ENCODE measurements around the gene SERPINE1. TPM values are rescaled to one million over a fixed set of nuclear protein-coding genes. Genes with fewer than 3 reads are reported as not detected.

SERPINE1 gene
- total and polyA plus RNA-seq, 2 of the 4 experiments (the other 2 are of a cell fraction), result 1,441 to 2,783 TPM

- ATAC-seq (ENCODE audit: low read depth), result no peak
These were observed 43.9 kb downstream of the SERPINE1 start for GRCh38 chr7:101170617-101171441.

More at GRCh38 chr7:101170617-101171441, 43.9 kb downstream of the SERPINE1 start:
- Histone ChIP-seq H4K8ac (ENCODE audit: low read depth in 2 of 2, low read length in 2 of 2) (no peak overlapping the region), H3K27ac (ENCODE audit: insufficient read depth, low read length) (no peak overlapping the region), H3K9me1 (ENCODE audit: insufficient read depth, low read length) (peaks cover 14% of the 10 kb centered on the region), H2AK5ac (ENCODE audit: low read depth, low read length) (no peak overlapping the region), H2BK20ac (ENCODE audit: low read depth, low read length) (no peak overlapping the region), H3K18ac (ENCODE audit: low read depth, low read length) (no peak overlapping the region), H3K4ac (ENCODE audit: low read depth, low read length) (no peak overlapping the region), H3K9ac (ENCODE audit: low read depth, low read length) (no peak overlapping the region), H2AK9ac (replicated peaks; ENCODE audit: low read depth, low read length, poor library complexity) (no peak overlapping the region), H4K5ac (ENCODE audit: low read depth, low read length) (no peak overlapping the region), H3K14ac (replicated peaks; ENCODE audit: low read depth, low read length) (no peak overlapping the region), H4K20me1 (ENCODE audit: insufficient read depth, low read length) (no peaks in the 10 kb centered on the region; the same call in 1 of the 2 replicates), H3K36me3 (ENCODE audit: control insufficient read depth, insufficient read depth, low read length) (no peaks in the 10 kb centered on the region), H3K79me1 (ENCODE audit: low read depth in 1 of 2, low read length in 2 of 2) (peaks cover 0 to 3% of the 10 kb centered on the region in 2 experiments; a peak in 1 of 4 replicates), H3K4me3 (ENCODE audit: insufficient read depth, low read depth, low read length) (no peak overlapping the region), H2BK15ac (ENCODE audit: low read depth, low read length) (no peak overlapping the region), H3K4me1 (ENCODE audit: control insufficient read depth, insufficient read depth, low read length) (peaks cover 18% of the 10 kb centered on the region), H3K27me3 (ENCODE audit: control insufficient read depth, insufficient read depth, low read length) (peaks cover 73% of the 10 kb centered on the region), H2BK120ac (ENCODE audit: low read depth, low read length) (no peak overlapping the region), H3K4me2 (ENCODE audit: low read depth, low read length) (no peak overlapping the region), H3K56ac (ENCODE audit: extremely low read depth, insufficient read depth, low read length) (no peak overlapping the region), H3K9me3 (ENCODE audit: control insufficient read depth, insufficient read depth, low read length) (peaks cover 2% of the 10 kb centered on the region; the same call in 1 of the 2 replicates), H4K91ac (ENCODE audit: insufficient read depth, low read depth, low read length) (no peak overlapping the region), H2BK5ac (ENCODE audit: low read depth, low read length, poor library complexity, severe bottlenecking) (no peak overlapping the region), H2AFZ (replicated peaks; ENCODE audit: low read length, poor library complexity) (no peak overlapping the region), H3K23ac (ENCODE audit: low read depth, low read length) (no peak overlapping the region)
- TF ChIP-seq RFX5 (IDR thresholded peaks at IDR 0.05; ENCODE audit: low read depth, low read length) (no peak), RAD21 (IDR thresholded peaks at IDR 0.05; ENCODE audit: low read length) (no peak), RCOR1 (IDR thresholded peaks at IDR 0.05; ENCODE audit: insufficient replicate concordance, low read length) (no peak), CEBPB (IDR thresholded peaks at IDR 0.05; ENCODE audit: low read depth, low read length) (no peak), SMC3 (IDR thresholded peaks at IDR 0.05; ENCODE audit: low read depth, low read length) (no peak), NFE2L2 (IDR thresholded peaks at IDR 0.05; ENCODE audit: low read depth, low read length) (no peak)
- TF ChIP-seq, protein P1, sequence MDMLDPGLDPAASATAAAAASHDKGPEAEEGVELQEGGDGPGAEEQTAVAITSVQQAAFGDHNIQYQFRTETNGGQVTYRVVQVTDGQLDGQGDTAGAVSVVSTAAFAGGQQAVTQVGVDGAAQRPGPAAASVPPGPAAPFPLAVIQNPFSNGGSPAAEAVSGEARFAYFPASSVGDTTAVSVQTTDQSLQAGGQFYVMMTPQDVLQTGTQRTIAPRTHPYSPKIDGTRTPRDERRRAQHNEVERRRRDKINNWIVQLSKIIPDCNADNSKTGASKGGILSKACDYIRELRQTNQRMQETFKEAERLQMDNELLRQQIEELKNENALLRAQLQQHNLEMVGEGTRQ (IDR thresholded peaks at IDR 0.05; ENCODE audit: low read depth, low read length), result no peak
- TF ChIP-seq, protein P2, sequence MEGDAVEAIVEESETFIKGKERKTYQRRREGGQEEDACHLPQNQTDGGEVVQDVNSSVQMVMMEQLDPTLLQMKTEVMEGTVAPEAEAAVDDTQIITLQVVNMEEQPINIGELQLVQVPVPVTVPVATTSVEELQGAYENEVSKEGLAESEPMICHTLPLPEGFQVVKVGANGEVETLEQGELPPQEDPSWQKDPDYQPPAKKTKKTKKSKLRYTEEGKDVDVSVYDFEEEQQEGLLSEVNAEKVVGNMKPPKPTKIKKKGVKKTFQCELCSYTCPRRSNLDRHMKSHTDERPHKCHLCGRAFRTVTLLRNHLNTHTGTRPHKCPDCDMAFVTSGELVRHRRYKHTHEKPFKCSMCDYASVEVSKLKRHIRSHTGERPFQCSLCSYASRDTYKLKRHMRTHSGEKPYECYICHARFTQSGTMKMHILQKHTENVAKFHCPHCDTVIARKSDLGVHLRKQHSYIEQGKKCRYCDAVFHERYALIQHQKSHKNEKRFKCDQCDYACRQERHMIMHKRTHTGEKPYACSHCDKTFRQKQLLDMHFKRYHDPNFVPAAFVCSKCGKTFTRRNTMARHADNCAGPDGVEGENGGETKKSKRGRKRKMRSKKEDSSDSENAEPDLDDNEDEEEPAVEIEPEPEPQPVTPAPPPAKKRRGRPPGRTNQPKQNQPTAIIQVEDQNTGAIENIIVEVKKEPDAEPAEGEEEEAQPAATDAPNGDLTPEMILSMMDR (conservative IDR thresholded peaks at IDR 0.05; ENCODE audit: low read depth, low read length), result no peak
- TF ChIP-seq, protein P3, sequence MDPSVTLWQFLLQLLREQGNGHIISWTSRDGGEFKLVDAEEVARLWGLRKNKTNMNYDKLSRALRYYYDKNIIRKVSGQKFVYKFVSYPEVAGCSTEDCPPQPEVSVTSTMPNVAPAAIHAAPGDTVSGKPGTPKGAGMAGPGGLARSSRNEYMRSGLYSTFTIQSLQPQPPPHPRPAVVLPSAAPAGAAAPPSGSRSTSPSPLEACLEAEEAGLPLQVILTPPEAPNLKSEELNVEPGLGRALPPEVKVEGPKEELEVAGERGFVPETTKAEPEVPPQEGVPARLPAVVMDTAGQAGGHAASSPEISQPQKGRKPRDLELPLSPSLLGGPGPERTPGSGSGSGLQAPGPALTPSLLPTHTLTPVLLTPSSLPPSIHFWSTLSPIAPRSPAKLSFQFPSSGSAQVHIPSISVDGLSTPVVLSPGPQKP (IDR thresholded peaks at IDR 0.05; ENCODE audit: borderline replicate concordance, low read depth, low read length), result no peak
- in situ Hi-C loops (cut with MboI; ENCODE audit: low sequenced_read_pairs), result no loop called here
- DNase-seq, result no peak
- WGBS, 2 experiments (ENCODE audit: extremely low coverage in 2 of 2, insufficient read length in 1 of 2), result 0% methylated on average over 6 of the region's 17 CpGs; no CpG with 5 or more reads in 1 of the 2 experiments
- dilution Hi-C loops (cut with HindIII; ENCODE audit: low sequenced_read_pairs, unreplicated experiment), result no loop called here
- no TSS peak for BruUV-seq (replicated peaks)
- CTCF ChIA-PET, result interaction anchor here (0.6 to 1.9 kb wide), 3 partner anchors 22 to 1164 kb away, joined by 3 to 6 read pairs (median 3); no protein-coding TSS in a partner anchor
- intact Hi-C loops (cut with micrococcal nuclease), result no loop called here
- POLR2A ChIA-PET (ENCODE audit: unreplicated experiment), result no interaction called here

Measured in IMR-90 (cell line).